Inferior parietal cortex (tissue), 1 donor: ENCODE measurements around the gene SLC4A5.

ENCODE experiments used
- DNase-seq: peaks from one replicate; pipeline ENCODE4 v3.0.0-alpha.2; 2016; ENCODE audit errors: extremely low spot score

SLC4A5 gene

GRCh38 chr2:74264281-74264680 is 78.9 kb downstream of the SLC4A5 start:
- DNase-seq: no peak

GRCh38 chr2:74262681-74263080 is 80.5 kb downstream of the SLC4A5 start:
- DNase-seq: no peak

GRCh38 chr2:74261204-74261864 is 81.9 kb downstream of the SLC4A5 start:
- peak; percentile 4 for DNase-seq

- DNase-seq: no peak
These were observed 82.7 kb downstream of the SLC4A5 start for GRCh38 chr2:74260495-74260894.

- DNase-seq: no peak
These were observed 83.5 kb downstream of the SLC4A5 start for GRCh38 chr2:74259733-74260132.

GRCh38 chr2:74259191-74259590 is 84.0 kb downstream of the SLC4A5 start:
- DNase-seq: no peak

- no peak for DNase-seq
These were observed 87.5 kb downstream of the SLC4A5 start for GRCh38 chr2:74255660-74256213.

GRCh38 chr2:74253971-74254310 is 89.3 kb downstream of the SLC4A5 start:
- DNase-seq: no peak

GRCh38 chr2:74253306-74253970 is 89.8 kb downstream of the SLC4A5 start:
- no peak for DNase-seq

GRCh38 chr2:74252862-74253261 is 90.4 kb downstream of the SLC4A5 start:
- no peak for DNase-seq

GRCh38 chr2:74252036-74252435 is 91.2 kb downstream of the SLC4A5 start:
- no peak for DNase-seq

- peak; percentile 64 for DNase-seq
These were observed 93.0 kb downstream of the SLC4A5 start for GRCh38 chr2:74250189-74250631.

GRCh38 chr2:74249406-74250122 is 93.7 kb downstream of the SLC4A5 start:
- DNase-seq: no peak

- DNase-seq: no peak
These were observed 96.6 kb downstream of the SLC4A5 start for GRCh38 chr2:74246496-74247195.

GRCh38 chr2:74244286-74244685 is 98.9 kb downstream of the SLC4A5 start:
- no peak for DNase-seq

- DNase-seq: no peak
These were observed 100.7 kb downstream of the SLC4A5 start for GRCh38 chr2:74242354-74243071.

GRCh38 chr2:74239346-74239745 is 103.9 kb downstream of the SLC4A5 start:
- DNase-seq: no peak

- DNase-seq: no peak
These were observed 104.3 kb downstream of the SLC4A5 start for GRCh38 chr2:74238879-74239278.

GRCh38 chr2:74235041-74235440 is 108.2 kb downstream of the SLC4A5 start:
- no peak for DNase-seq

GRCh38 chr2:74233648-74234047 is 109.6 kb downstream of the SLC4A5 start:
- DNase-seq: no peak

- no peak for DNase-seq
These were observed 110.8 kb downstream of the SLC4A5 start for GRCh38 chr2:74232426-74232825.
